Adrenal gland (tissue), 12 donors: ENCODE measurements around the gene UNC93A. TPM values are rescaled to one million over a fixed set of nuclear protein-coding genes. Genes with fewer than 3 reads are reported as not detected.
"Not testable (repeated sequence)": the region's sequence is repeated elsewhere in the genome, so short reads cannot be mapped to it uniquely, and the experiment has no call there.

ENCODE experiments used
- DNase-seq, 7 donors: peaks; one replicate each; pipeline ENCODE4 v3.0.0-alpha.2; 2019 to 2020
- H3K27ac ChIP-seq, 5 donors: fragments of 200-600 bp; sonication (generic) in 4 of 5; 1 replicate in 3 of 5; 2 replicates in 2 of 5; pipeline versions ENCODE4 v1.5.1 to v1.8.0; 2016 to 2020; ENCODE audit warnings: mild to moderate bottlenecking in 1 of 5
- H3K27me3 ChIP-seq: fragments of 200-600 bp; 2 replicates; pipeline ENCODE4 v1.8.0; 2021
- H3K36me3 ChIP-seq, 2 donors: fragments of 200-600 bp; replicated peaks in 1 of 2; 1 replicate in 1 of 2; 2 replicates in 1 of 2; pipeline versions ENCODE4 v1.5.1 to v1.8.0; 2018 to 2022
- H3K4me1 ChIP-seq, 2 donors: fragments of 200-600 bp; replicated peaks in 1 of 2; 1 replicate in 1 of 2; 2 replicates in 1 of 2; pipeline versions ENCODE4 v1.5.1 to v1.8.0; 2018 to 2021
- H3K4me3 ChIP-seq, 4 donors: fragments of 200-600 bp; sonication (generic) in 3 of 4; one replicate each; pipeline ENCODE4 v1.5.1; 2016 to 2018
- H3K9me3 ChIP-seq, 3 donors: fragments of 200-600 bp; sonication (generic) in 1 of 3; replicated peaks in 1 of 3; 1 replicate in 2 of 3; 2 replicates in 1 of 3; pipeline versions ENCODE4 v1.5.1 to v1.8.0; 2016 to 2021
- POLR2A ChIP-seq, 2 donors: fragments of 450-650 bp; IDR thresholded peaks; one replicate each; pipeline ENCODE4 v1.6.1; 2017; ENCODE audit warnings: antibody characterized with exemption in 2 of 2, mild to moderate bottlenecking in 2 of 2, moderate library complexity in 1 of 2
- WGBS, 4 donors: extraction: QIAGEN DNeasy Blood & Tissue Kit in 2 of 4; methylation state at CpG; one replicate each; pipeline versions ENCODE4 v1.1.5 to v1.1.7; 2013 to 2017; 5-methylcytosine and 5-hydroxymethylcytosine counted together
- intact Hi-C, 2 donors: fragments of 100-400 bp; cut with DNase I; formaldehyde crosslinking; loops; one replicate each; pipeline versions ENCODE4 v1.14.1 to v1.15.0; 2022 to 2023
- polyA plus RNA-seq, 3 donors: library from polyadenylated mRNA; stranded (reverse); fragments of 200-250 nt in 2 of 3; fragments of 350-450 nt in 1 of 3; fragmentation: Illumina TruSeq in 1 of 3; extraction: RNeasy Lipid Tissue Mini Kit (QIAGEN cat#74804) in 1 of 3; gene quantifications; one replicate each; pipeline ENCODE4 v1.2.3, GENCODE V29; 2013 to 2014
- total RNA-seq, 9 donors: library from RNA; depleted of rRNA in 4 of 9; stranded (reverse); fragments of >200 nt in 4 of 9; fragments of 120-200 nt in 1 of 9; fragmentation: NEBNext Ultra II Directional in 1 of 9; extraction: Animal tissue kit (Norgen Biotek cat#: 25700) in 1 of 9; gene quantifications; one replicate each; pipeline versions ENCODE4 v1.1.0 to v1.2.4, GENCODE V29; 2013 to 2023
- TF ChIP-seq, protein P1 (sequence below), 6 experiments: fragments of 450-650 bp in 4 of 6; fragments of 200-600 bp in 2 of 6; sonication (generic) in 1 of 6; IDR thresholded peaks; 1 replicate in 5 of 6; 2 replicates in 1 of 6; pipeline versions ENCODE4 v1.5.1 to v1.8.0; 2016 to 2021; ENCODE audit warnings: antibody characterized with exemption in 6 of 6, mild to moderate bottlenecking in 2 of 6, moderate library complexity in 1 of 6
- donor health status: healthy with polysubstance abuse.
- donor health status: Bipolar disorder and iron deficiency.
- donor health status: DM: yes; HTN: yes; CAD: no.
- donor health status: DM: no; HTN: no; CAD: no.
- donor health status: DM: no; HTN: no; CAD: no.
- donor health status: DM: yes; HTN: yes; CAD: no.

The UNC93A gene
- total and polyA plus RNA-seq, 12 donors = not detected

DNA sequence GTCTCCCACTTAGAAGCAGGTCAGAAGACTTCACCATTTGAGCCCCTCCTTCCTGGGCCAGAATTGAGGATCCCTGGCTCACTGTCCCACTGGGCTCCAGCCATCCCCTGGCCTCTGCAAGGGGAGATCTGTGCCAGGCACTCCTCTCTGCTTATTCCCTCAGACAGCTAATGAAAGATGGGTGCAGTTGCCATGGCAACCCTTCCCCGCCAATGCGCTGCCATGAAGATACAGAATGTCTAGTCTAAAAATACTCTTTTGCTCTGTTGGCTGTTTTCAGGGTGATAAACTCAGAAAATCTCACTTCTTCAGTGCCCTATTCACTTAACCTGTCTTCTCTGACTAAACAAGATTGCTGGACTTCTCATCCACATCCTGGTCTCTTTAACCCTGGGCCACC lies 20.2 kb downstream of the UNC93A start:
- no peak for TF ChIP-seq POLR2A (IDR thresholded peaks at IDR 0.05)
- TF ChIP-seq, protein P1, sequence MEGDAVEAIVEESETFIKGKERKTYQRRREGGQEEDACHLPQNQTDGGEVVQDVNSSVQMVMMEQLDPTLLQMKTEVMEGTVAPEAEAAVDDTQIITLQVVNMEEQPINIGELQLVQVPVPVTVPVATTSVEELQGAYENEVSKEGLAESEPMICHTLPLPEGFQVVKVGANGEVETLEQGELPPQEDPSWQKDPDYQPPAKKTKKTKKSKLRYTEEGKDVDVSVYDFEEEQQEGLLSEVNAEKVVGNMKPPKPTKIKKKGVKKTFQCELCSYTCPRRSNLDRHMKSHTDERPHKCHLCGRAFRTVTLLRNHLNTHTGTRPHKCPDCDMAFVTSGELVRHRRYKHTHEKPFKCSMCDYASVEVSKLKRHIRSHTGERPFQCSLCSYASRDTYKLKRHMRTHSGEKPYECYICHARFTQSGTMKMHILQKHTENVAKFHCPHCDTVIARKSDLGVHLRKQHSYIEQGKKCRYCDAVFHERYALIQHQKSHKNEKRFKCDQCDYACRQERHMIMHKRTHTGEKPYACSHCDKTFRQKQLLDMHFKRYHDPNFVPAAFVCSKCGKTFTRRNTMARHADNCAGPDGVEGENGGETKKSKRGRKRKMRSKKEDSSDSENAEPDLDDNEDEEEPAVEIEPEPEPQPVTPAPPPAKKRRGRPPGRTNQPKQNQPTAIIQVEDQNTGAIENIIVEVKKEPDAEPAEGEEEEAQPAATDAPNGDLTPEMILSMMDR (IDR thresholded peaks at IDR 0.05) = no peak
- Histone ChIP-seq H3K36me3 (no peaks in the 10 kb centered on the region), H3K27ac (no peak overlapping the region), H3K4me1 (no peaks in the 10 kb centered on the region), H3K4me3 (no peak overlapping the region), H3K9me3 (no peaks in the 10 kb centered on the region), H3K27me3 (no peaks in the 10 kb centered on the region)
- intact Hi-C loops = no loop called here
- peak in 1 of 7 donors; percentile 73 for DNase-seq
- WGBS, 4 donors = 30 to 71% (median 50%) methylated on average over 2 of the region's 2 CpGs

DNA sequence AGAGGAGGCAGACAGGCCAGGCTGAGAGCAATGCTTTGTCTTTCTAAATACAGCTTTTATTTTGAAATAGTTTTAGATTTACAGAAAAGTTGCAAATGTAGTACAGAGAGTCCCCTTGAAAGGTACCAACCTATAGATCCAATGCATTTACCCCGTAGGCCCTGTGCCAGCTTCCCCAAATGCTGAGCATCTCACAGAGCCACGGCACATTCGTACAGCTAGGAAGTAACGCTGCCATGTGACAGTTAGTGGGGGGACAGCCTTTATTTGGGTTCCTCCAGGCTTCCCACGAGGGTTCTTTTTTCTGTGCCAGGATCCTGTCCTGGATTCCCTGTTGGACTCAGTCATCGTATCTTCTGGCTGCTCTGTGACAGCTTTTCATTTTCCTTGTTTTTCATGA lies 20.6 kb downstream of the UNC93A start:
- H3K27me3 ChIP-seq, H3K4me3 ChIP-seq, H3K27ac ChIP-seq, H3K36me3 ChIP-seq, DNase-seq, H3K9me3 ChIP-seq, intact Hi-C loops, H3K4me1 ChIP-seq: not testable (repeated sequence)
- 73 to 75% (median 74%) methylated on average over 5 to 6 of the region's 6 CpGs for WGBS, 4 donors

DNA sequence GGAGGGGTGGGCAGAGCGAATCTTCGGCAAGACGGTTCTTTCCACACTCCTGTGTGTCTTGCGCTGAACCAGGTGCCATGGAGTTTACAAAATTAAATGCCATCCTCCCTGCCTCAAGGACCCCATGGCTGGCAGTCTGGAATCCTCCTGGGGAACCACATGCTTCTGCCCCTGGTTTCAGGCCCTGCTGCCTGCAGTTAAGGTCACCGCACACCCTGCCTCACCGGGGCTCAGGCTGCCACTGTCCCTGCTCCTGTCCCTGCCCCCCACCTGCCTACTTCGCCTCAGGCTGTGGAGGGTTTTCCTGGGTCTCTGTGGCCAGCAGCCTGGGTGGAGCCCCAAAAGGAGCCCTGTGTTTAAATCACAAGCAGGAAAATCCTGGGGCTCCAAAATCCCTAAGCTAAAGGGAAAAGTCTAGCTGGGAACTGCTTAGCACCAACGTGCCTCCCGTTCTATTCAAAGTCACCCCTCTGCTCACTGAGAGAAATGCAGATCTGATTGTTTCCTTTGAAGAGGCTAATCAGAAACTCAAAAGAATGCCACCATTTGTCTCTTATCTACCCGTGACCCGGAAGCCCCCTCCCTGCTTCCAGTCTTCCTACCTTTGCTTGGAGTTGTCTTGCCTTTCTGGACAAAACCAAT lies 23.2 kb downstream of the UNC93A start:
- TF ChIP-seq, protein P1 (IDR thresholded peaks at IDR 0.05) = no peak
- TF ChIP-seq POLR2A (IDR thresholded peaks at IDR 0.05) = no peak
- WGBS, 4 donors = 64 to 80% (median 71%) methylated on average over 10 to 11 of the region's 11 CpGs
- intact Hi-C loops = no loop called here

DNA sequence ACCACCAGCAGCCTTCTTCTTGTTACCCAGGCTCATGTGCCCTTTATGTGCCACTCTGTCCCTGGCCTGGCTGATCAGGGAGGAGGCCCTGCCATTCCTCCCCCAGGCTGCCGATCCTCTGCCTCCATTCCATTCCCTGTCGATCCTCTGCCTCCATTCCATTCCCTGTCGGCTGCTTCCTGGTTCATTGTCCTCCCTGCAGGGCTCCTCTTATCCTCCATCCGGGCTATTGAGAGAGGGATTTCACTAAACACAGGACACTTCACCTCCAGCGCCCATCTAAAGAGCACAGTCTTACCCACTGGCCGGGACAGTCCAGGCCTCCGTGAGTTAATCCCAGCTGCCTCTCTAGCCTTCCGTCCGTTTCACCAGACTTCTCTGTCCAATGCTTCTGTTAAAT lies 26.1 kb downstream of the UNC93A start:
- H3K4me3 ChIP-seq = no peak overlapping the region
- H3K27me3 ChIP-seq = no peaks in the 10 kb centered on the region
- H3K9me3 ChIP-seq = no peaks in the 10 kb centered on the region
- intact Hi-C loops = no loop called here
- no peak for DNase-seq
- no peak overlapping the region for H3K27ac ChIP-seq
- WGBS, 4 donors = 76 to 83% (median 82%) methylated on average over 8 to 9 of the region's 9 CpGs
- no peaks in the 10 kb centered on the region for H3K4me1 ChIP-seq
- TF ChIP-seq, protein P1 (IDR thresholded peaks at IDR 0.05) = no peak
- no peak for TF ChIP-seq POLR2A (IDR thresholded peaks at IDR 0.05)
- H3K36me3 ChIP-seq = no peaks in the 10 kb centered on the region

More for the DNA sequence above, 23.2 kb downstream of the UNC93A start:
- Histone ChIP-seq H3K27ac (no peak overlapping the region), H3K27me3 (no peaks in the 10 kb centered on the region), H3K9me3 (no peaks in the 10 kb centered on the region), H3K4me1 (no peaks in the 10 kb centered on the region), H3K4me3 (no peak overlapping the region), H3K36me3 (no peaks in the 10 kb centered on the region)
- DNase-seq = no peak

DNA sequence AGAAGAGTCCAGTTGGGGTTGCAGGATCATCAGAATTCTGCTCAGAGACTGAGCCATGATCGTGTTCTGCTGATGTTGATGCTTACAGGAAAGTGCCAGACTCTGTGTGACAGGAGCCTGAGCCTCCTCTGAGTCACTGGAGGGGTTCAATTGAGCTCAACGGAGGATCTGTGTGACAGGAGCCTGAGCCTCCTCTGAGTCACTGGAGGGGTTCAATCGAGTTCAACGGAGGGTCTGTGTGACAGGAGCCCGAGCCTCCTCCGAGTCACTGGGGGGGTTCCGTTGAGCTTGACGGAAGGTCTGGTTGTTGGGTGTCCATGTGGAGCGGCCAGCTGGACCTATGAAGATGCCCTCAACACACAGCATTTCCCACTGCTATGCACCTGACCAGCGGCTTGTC lies 27.2 kb downstream of the UNC93A start:
- H3K4me1 ChIP-seq, intact Hi-C loops, H3K9me3 ChIP-seq, DNase-seq, H3K27ac ChIP-seq, H3K36me3 ChIP-seq, H3K27me3 ChIP-seq, H3K4me3 ChIP-seq: not testable (repeated sequence)
- 70 to 99% (median 85%) methylated on average over 8 to 10 of the region's 10 CpGs; no CpG with 5 or more reads in 1 of the 4 donors for WGBS, 4 donors

DNA sequence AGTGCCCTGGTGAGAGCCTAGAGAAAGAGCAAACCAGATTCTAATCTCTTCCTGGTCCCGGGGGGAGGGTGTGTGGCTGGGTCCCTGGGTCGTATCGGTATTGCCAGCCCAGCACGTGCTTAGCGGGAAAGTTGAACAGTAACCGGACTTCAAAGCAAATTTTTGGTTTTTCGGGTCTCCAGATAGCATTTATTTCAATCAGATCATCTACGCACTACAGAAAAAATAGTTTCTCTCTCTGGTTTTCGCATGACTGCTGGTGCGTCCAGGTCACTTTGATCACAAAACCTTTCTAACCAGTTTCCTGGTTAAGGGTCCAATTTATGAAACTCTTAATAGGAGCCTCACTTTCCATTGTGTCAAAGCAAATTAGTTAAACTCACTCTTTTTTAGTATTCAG lies 27.7 kb downstream of the UNC93A start:
- H3K27ac ChIP-seq, DNase-seq, H3K36me3 ChIP-seq, H3K4me3 ChIP-seq, intact Hi-C loops, H3K4me1 ChIP-seq, H3K9me3 ChIP-seq, H3K27me3 ChIP-seq: not testable (repeated sequence)
- 59 to 93% (median 89%) methylated on average over 8 to 10 of the region's 10 CpGs for WGBS, 4 donors

DNA sequence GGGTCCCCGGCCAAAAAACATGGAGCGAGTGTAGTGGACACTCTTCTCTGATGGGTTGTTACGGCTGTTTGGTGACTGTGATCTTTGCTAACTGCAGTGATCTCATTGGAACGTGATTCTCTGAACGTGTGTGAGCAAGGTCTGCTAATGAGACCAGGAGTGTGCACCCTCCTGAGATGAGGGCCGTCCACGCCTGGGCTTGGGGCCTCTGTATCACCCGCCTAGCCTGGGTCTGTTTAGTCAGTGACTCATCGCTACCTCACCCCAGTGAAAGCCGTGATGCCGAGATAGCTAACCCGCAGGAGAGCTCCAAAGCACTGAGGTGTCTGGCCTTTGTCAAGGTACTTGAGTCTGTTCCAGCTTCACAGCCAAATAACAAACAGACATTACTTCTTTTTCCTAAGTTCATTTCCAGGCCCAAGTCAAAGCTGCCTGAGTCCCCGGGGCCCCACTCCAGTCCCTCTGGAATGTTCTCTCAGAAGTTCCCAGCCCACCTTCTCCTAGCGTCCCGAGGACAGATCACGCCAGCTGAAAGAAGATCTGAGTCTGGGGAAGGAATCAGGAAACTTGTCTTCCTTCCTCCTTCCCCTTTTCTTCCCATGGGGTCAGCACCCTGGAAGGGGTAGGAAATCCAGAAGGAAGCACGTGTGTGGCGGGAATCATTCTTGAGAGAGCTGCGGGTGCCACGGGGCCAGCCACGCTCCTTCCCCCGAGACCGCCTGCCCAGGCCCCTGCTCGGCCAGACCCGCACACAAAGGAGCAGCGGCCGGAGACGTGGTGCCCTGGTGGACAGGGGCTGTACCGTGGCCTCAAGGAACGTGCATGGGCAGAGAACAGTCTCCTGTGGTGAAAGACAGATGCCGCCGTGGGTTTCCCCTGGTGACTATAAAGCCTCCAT lies 29.0 kb downstream of the UNC93A start:
- H3K4me1 ChIP-seq, H3K27me3 ChIP-seq, H3K27ac ChIP-seq, H3K9me3 ChIP-seq, intact Hi-C loops, H3K36me3 ChIP-seq, DNase-seq, H3K4me3 ChIP-seq: not testable (repeated sequence)
- WGBS, 4 donors = 76 to 77% methylated on average over 17 to 30 of the region's 32 CpGs; no CpG with 5 or more reads in 2 of the 4 donors

DNA sequence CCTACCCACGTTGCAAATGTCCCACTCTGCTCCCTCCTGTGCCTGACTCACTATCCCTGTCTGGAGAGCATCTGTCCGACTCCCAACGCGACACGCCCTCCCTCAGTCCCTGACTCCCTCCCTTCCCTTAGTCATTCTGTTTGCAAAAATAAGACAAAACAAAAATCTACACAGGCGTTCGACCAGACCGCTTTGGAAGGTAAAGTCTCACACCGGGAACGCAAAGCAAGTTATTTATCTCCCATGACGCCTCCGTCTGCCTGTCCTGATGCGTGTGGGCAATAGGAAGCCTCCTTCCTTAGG lies 29.6 kb downstream of the UNC93A start:
- DNase-seq, H3K4me3 ChIP-seq, H3K27me3 ChIP-seq, H3K9me3 ChIP-seq, intact Hi-C loops, H3K36me3 ChIP-seq, H3K27ac ChIP-seq, H3K4me1 ChIP-seq: not testable (repeated sequence)
- 65 to 83% (median 69%) methylated on average over 4 to 13 of the region's 13 CpGs; no CpG with 5 or more reads in 1 of the 4 donors for WGBS, 4 donors
